Heart left ventricle (tissue), 16 donors: ENCODE measurements around the gene SNX22. TPM values are rescaled to one million over a fixed set of nuclear protein-coding genes. Genes with fewer than 3 reads are reported as not detected.
A peak's percentile ranks its signal among the peaks of the same experiment; 100 is the strongest.

ENCODE experiments used
- ATAC-seq, 4 donors: fragments of 200-7000 bp; cut with Tn5 transposase; one replicate each; pipeline ENCODE4 v1.9.1; 2020 to 2022; ENCODE audit warnings: moderate library complexity in 4 of 4, mild to moderate bottlenecking in 3 of 4, moderate number of reproducible peaks in 1 of 4
- DNase-seq, 5 donors: peaks; one replicate each; pipeline ENCODE4 v3.0.0-alpha.2; 2020
- H3K27ac ChIP-seq, 12 donors: fragments of 200-600 bp; sonication (generic) in 4 of 12; one replicate each; pipeline versions ENCODE4 v1.5.0 to v1.8.0; 2016 to 2022; ENCODE audit warnings: mild to moderate bottlenecking in 2 of 12
- H3K27me3 ChIP-seq, 9 donors: fragments of 200-600 bp; sonication (generic) in 2 of 9; one replicate each; pipeline versions ENCODE4 v1.5.1 to v1.8.0; 2016 to 2022; ENCODE audit warnings: mild to moderate bottlenecking in 3 of 9
- H3K36me3 ChIP-seq, 9 donors: fragments of 200-600 bp; sonication (generic) in 2 of 9; one replicate each; pipeline versions ENCODE4 v1.5.0 to v1.8.0; 2018 to 2022; ENCODE audit warnings: mild to moderate bottlenecking in 2 of 9
- H3K4me1 ChIP-seq, 12 donors: fragments of 200-600 bp; sonication (generic) in 4 of 12; one replicate each; pipeline versions ENCODE4 v1.5.0 to v1.8.0; 2016 to 2022; ENCODE audit warnings: mild to moderate bottlenecking in 3 of 12
- H3K4me3 ChIP-seq, 12 donors: fragments of 200-600 bp; sonication (generic) in 4 of 12; one replicate each; pipeline versions ENCODE4 v1.5.0 to v1.8.0; 2017 to 2022; ENCODE audit warnings: mild to moderate bottlenecking in 9 of 12, moderate library complexity in 4 of 12
- H3K9me3 ChIP-seq, 12 donors: fragments of 200-600 bp; sonication (generic) in 4 of 12; one replicate each; pipeline versions ENCODE4 v1.5.0 to v1.8.0; 2016 to 2022; ENCODE audit warnings: mild to moderate bottlenecking in 1 of 12
- POLR2A ChIP-seq, 2 donors: fragments of 450-650 bp; IDR thresholded peaks; one replicate each; pipeline ENCODE4 v1.6.1; 2017; ENCODE audit warnings: antibody characterized with exemption in 2 of 2, mild to moderate bottlenecking in 2 of 2, moderate library complexity in 2 of 2
- WGBS, 4 donors: extraction: QIAGEN DNeasy Blood & Tissue Kit in 2 of 4; methylation state at CpG; one replicate each; pipeline versions ENCODE4 v1.1.5 to v1.1.7; 2013 to 2018; 5-methylcytosine and 5-hydroxymethylcytosine counted together
- intact Hi-C, 10 donors: fragments of 100-400 bp; cut with DNase I; formaldehyde crosslinking; loops; one replicate each; pipeline versions ENCODE4 v1.11.1 to v1.14.2; 2022
- polyA plus RNA-seq, 2 donors: library from polyadenylated mRNA; stranded (reverse); fragments of 200-250 nt; gene quantifications; one replicate each; pipeline ENCODE4 v1.2.3, GENCODE V29; 2013
- total RNA-seq, 9 donors: library from RNA; depleted of rRNA in 2 of 9; stranded (reverse); fragments of >200 nt in 2 of 9; fragmentation: NEBNext Ultra II Directional in 3 of 9; extraction: Animal tissue kit (Norgen Biotek cat#: 25700) in 3 of 9; gene quantifications; one replicate each; pipeline versions ENCODE4 v1.1.0 to v1.2.4, GENCODE V29; 2016 to 2023
- TF ChIP-seq, protein P1 (sequence below), 12 donors: fragments of 200-600 bp; sonication (generic) in 4 of 12; IDR thresholded peaks; one replicate each; pipeline versions ENCODE4 v1.5.0 to v1.8.0; 2018 to 2022; ENCODE audit warnings: antibody characterized with exemption in 12 of 12, mild to moderate bottlenecking in 5 of 12
- donor health status: ischemic (EF 13 %, LVEDD 7.1; RV severe dilation, severe dysfunction).
- donor health status: healthy with polysubstance abuse.
- donor health status: DM: no; HTN: yes; CAD: no.
- donor health status: DM: no; HTN: no; CAD: no.
- donor health status: ischemic (EF 25% LVEDD 6.9; RV normal size, moderate dysfunction).
- donor health status: ischemic (EF 25% LVEDD 5.7; RV mildly dilated, moderate dysfunction).
- donor health status: healthy.
- donor health status: DM: yes; HTN: yes; CAD: no.
- donor health status: ischemic (EF 35%, LVEDD 5.7; RV mildly dilated, moderate dysfunction).
- donor health status: nonischemic (EF 11% LVEDD 7.7; RV severe dilation, severe dysfunction).
- donor health status: DM: yes; HTN: yes; CAD: no.
- donor health status: PGD.
- donor health status: ischemic (EF 29% LVEDD 5.4; RV normal size, mild dysfunction).
- donor health status: nonischemic (EF 23%, LVEDD 6.1; RV moderate dilation, normal function).

Gene SNX22
- total and polyA plus RNA-seq, 11 donors, result 0.71 to 6.7 (median 1.9) TPM

- ATAC-seq (peak in 1 of 4 donors; percentile 3), DNase-seq (peak in 2 of 5 donors; percentile 44 to 75)
- peaks cover 0 to 80% (median 73%) of the 10 kb centered on the region in 9 donors for H3K36me3 ChIP-seq
- intact Hi-C loops, result no loop called here
- WGBS, 4 donors, result 56 to 72% (median 66%) methylated on average over 11 of the region's 11 CpGs
- peaks cover 13 to 77% (median 55%) of the 10 kb centered on the region in 12 donors for H3K4me1 ChIP-seq
- H3K9me3 ChIP-seq, result no peaks in the 10 kb centered on the region
- H3K27ac ChIP-seq, result peak overlapping the region; percentile 4 to 77 (median 49)
- no peaks in the 10 kb centered on the region for H3K27me3 ChIP-seq
- TF ChIP-seq, protein P1, sequence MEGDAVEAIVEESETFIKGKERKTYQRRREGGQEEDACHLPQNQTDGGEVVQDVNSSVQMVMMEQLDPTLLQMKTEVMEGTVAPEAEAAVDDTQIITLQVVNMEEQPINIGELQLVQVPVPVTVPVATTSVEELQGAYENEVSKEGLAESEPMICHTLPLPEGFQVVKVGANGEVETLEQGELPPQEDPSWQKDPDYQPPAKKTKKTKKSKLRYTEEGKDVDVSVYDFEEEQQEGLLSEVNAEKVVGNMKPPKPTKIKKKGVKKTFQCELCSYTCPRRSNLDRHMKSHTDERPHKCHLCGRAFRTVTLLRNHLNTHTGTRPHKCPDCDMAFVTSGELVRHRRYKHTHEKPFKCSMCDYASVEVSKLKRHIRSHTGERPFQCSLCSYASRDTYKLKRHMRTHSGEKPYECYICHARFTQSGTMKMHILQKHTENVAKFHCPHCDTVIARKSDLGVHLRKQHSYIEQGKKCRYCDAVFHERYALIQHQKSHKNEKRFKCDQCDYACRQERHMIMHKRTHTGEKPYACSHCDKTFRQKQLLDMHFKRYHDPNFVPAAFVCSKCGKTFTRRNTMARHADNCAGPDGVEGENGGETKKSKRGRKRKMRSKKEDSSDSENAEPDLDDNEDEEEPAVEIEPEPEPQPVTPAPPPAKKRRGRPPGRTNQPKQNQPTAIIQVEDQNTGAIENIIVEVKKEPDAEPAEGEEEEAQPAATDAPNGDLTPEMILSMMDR (IDR thresholded peaks at IDR 0.05), result no peak
- no peak for TF ChIP-seq POLR2A (IDR thresholded peaks at IDR 0.05)
- H3K4me3 ChIP-seq, result no peak overlapping the region
These were observed 7.0 kb downstream of the SNX22 start for GRCh38 chr15:64158363-64159134.

GRCh38 chr15:64161688-64162477 lies 10.4 kb downstream of the SNX22 start:
- 48 to 56% (median 53%) methylated on average over 12 of the region's 12 CpGs for WGBS, 4 donors
- Histone ChIP-seq H3K4me1 (peaks cover 11 to 69% (median 51%) of the 10 kb centered on the region in 12 donors), H3K27ac (peak overlapping the region in 11 of 12 donors; percentile 85 to 95 (median 91)), H3K4me3 (peak overlapping the region; percentile 67 to 95 (median 84)), H3K9me3 (no peaks in the 10 kb centered on the region), H3K36me3 (peaks cover 0 to 51% (median 48%) of the 10 kb centered on the region in 9 donors), H3K27me3 (no peaks in the 10 kb centered on the region)
- TF ChIP-seq, protein P1 (IDR thresholded peaks at IDR 0.05), result no peak
- no peak for TF ChIP-seq POLR2A (IDR thresholded peaks at IDR 0.05)
- ATAC-seq (no peak), DNase-seq (no peak)
- intact Hi-C loops, result loop anchor here in 4 of 10 donors (2.0 to 5.0 kb wide), 2 partner anchors 67 to 195 kb away; partner anchors contain the start of genes CSNK1G1 (in 4 of the 4) and SNX1 (in 1 of the 4)

GRCh38 chr15:64162478-64162868 lies 10.9 kb downstream of the SNX22 start:
- intact Hi-C loops, result loop anchor here in 4 of 10 donors (2.0 to 5.0 kb wide), 2 partner anchors 68 to 195 kb away; partner anchors contain the start of genes CSNK1G1 (in 4 of the 4) and SNX1 (in 1 of the 4)
- peaks cover 11 to 63% (median 46%) of the 10 kb centered on the region in 12 donors for H3K4me1 ChIP-seq
- DNase-seq, result no peak

More at GRCh38 chr15:64162478-64162868, 10.9 kb downstream of the SNX22 start:
- TF ChIP-seq, protein P1 (IDR thresholded peaks at IDR 0.05), result no peak
- TF ChIP-seq POLR2A (IDR thresholded peaks at IDR 0.05), result no peak
- ATAC-seq, result peak; percentile 19 to 57 (median 49)
- H3K27me3 ChIP-seq, result no peaks in the 10 kb centered on the region
- no peaks in the 10 kb centered on the region for H3K9me3 ChIP-seq
- H3K27ac ChIP-seq, result peak overlapping the region; percentile 70 to 95 (median 90)
- H3K4me3 ChIP-seq, result peak overlapping the region; percentile 67 to 95 (median 84)
- 0 to 4% (median 1%) methylated on average over 11 to 21 of the region's 21 CpGs for WGBS, 4 donors
- H3K36me3 ChIP-seq, result peaks cover 0 to 45% (median 42%) of the 10 kb centered on the region in 9 donors
